Measurements from ENCODE around the gene WIPF2. TPM values are rescaled to one million over a fixed set of nuclear protein-coding genes. Genes with fewer than 3 reads are reported as not detected.

The WIPF2 gene
- total and polyA plus RNA-seq, 2 donors (not counting 1 experiment from before 2014, with no cell fraction given) = 7.7 to 48.4 TPM

- no peaks in the 10 kb centered on the region for H3K27me3 Mint-ChIP-seq
- Histone ChIP-seq H3K9ac (ENCODE audit: low read length) (no peak overlapping the region), H3K27me3 (replicated peaks in 1 of 4; ENCODE audit: control extremely low read depth in 1 of 4, control insufficient read depth in 3 of 4, insufficient read depth in 4 of 4, low read length in 3 of 4) (peaks cover 0 to 7% (median 2%) of the 10 kb centered on the region in 4 experiments), H2AFZ (ENCODE audit: insufficient read depth, low read depth, low read length, poor library complexity, severe bottlenecking) (no peak overlapping the region), H3K27ac (ENCODE audit: low read length in 2 of 2) (no peak overlapping the region), H3K9me3 (ENCODE audit: control extremely low read depth in 1 of 3, control insufficient read depth in 2 of 3, insufficient read depth in 1 of 3, low read length in 2 of 3) (no peaks in the 10 kb centered on the region), H3K4me2 (replicated peaks; ENCODE audit: low read depth, low read length, poor library complexity, severe bottlenecking) (peak overlapping the region; percentile 100), H3K79me2 (ENCODE audit: control insufficient read depth, insufficient read depth, low read length) (peaks cover 5% of the 10 kb centered on the region), H4K20me1 (ENCODE audit: control insufficient read depth, insufficient read depth, low read length, poor library complexity, severe bottlenecking) (peaks cover 11% of the 10 kb centered on the region), H3K4me3 (ENCODE audit: control extremely low read depth in 1 of 5, extremely low read depth in 1 of 5, insufficient read depth in 1 of 5, low read depth in 2 of 5, low read length in 4 of 5) (peak overlapping the region in 1 of 5 experiments; percentile 22), H3K36me3 (replicated peaks in 1 of 2; ENCODE audit: control extremely low read depth in 1 of 2, control insufficient read depth in 1 of 2, extremely low read depth in 1 of 2, insufficient read depth in 2 of 2, low read length in 1 of 2) (peaks cover 0 to 16% of the 10 kb centered on the region in 2 experiments), H3K4me1 (ENCODE audit: control insufficient read depth in 2 of 2, insufficient read depth in 2 of 2, low read length in 2 of 2) (peaks cover 17% of the 10 kb centered on the region in 2 donors)
- ChIA-PET POLR2A (no interaction called here), CTCF (interaction anchor here (0.8 to 4.7 kb wide), 5 partner anchors 8 to 101 kb away, joined by 3 to 30 read pairs (median 4); partner anchors contain the start of gene WIPF2)
- intact Hi-C loops (cut with micrococcal nuclease) = loop anchor here (1.0 to 2.0 kb wide), 4 partner anchors 15 to 63 kb away; partner anchors contain the start of gene CASC3
- peak overlapping the region; percentile 77 for H3K4me3 Mint-ChIP-seq
- 75% methylated on average over 1 of the region's 2 CpGs for WGBS (ENCODE audit: insufficient coverage)
- ATAC-seq (ENCODE audit: low read depth) (no peak), DNase-seq (no peak)
- H3K4me1 Mint-ChIP-seq = peaks cover 11% of the 10 kb centered on the region
- H3K9me3 Mint-ChIP-seq (ENCODE audit: insufficient read depth) = no peaks in the 10 kb centered on the region
- TF ChIP-seq CTCF (IDR thresholded peaks at IDR 0.05) = no peak
- TF ChIP-seq EZH2 (IDR thresholded peaks at IDR 0.05; ENCODE audit: borderline replicate concordance, insufficient read depth, low read depth, low read length, poor library complexity, severe bottlenecking) = no peak
- no peak overlapping the region for H3K27ac Mint-ChIP-seq
These were observed 42.4 kb upstream of the WIPF2 start for GRCh38 chr17:40176754-40177110.

- Histone ChIP-seq H3K4me3 (ENCODE audit: control extremely low read depth in 1 of 5, extremely low read depth in 1 of 5, insufficient read depth in 1 of 5, low read depth in 2 of 5, low read length in 4 of 5) (peak within 1 kb of the TSS in 4 of 5 experiments; percentile 42 to 66 (median 59)), H3K4me2 (replicated peaks; ENCODE audit: low read depth, low read length, poor library complexity, severe bottlenecking) (peak within 1 kb of the TSS; percentile 100), H3K9ac (ENCODE audit: low read length) (peak within 1 kb of the TSS; percentile 66), H3K27me3 (replicated peaks in 1 of 4; ENCODE audit: control extremely low read depth in 1 of 4, control insufficient read depth in 3 of 4, insufficient read depth in 4 of 4, low read length in 3 of 4) (peaks cover 0 to 7% (median 2%) of the 10 kb centered on the region in 4 experiments), H3K79me2 (ENCODE audit: control insufficient read depth, insufficient read depth, low read length) (peaks cover 5% of the 10 kb centered on the region), H3K27ac (ENCODE audit: low read length in 2 of 2) (no peak within 1 kb of the TSS), H2AFZ (ENCODE audit: insufficient read depth, low read depth, low read length, poor library complexity, severe bottlenecking) (peak within 1 kb of the TSS; percentile 63), H3K9me3 (ENCODE audit: control extremely low read depth in 1 of 3, control insufficient read depth in 2 of 3, insufficient read depth in 1 of 3, low read length in 2 of 3) (no peaks in the 10 kb centered on the region), H3K4me1 (ENCODE audit: control insufficient read depth in 2 of 2, insufficient read depth in 2 of 2, low read length in 2 of 2) (peaks cover 17% of the 10 kb centered on the region in 2 donors), H3K36me3 (replicated peaks in 1 of 2; ENCODE audit: control extremely low read depth in 1 of 2, control insufficient read depth in 1 of 2, extremely low read depth in 1 of 2, insufficient read depth in 2 of 2, low read length in 1 of 2) (peaks cover 0 to 10% of the 10 kb centered on the region in 2 experiments), H4K20me1 (ENCODE audit: control insufficient read depth, insufficient read depth, low read length, poor library complexity, severe bottlenecking) (peaks cover 11% of the 10 kb centered on the region)
- TF ChIP-seq CTCF (IDR thresholded peaks at IDR 0.05) = no peak
- TF ChIP-seq EZH2 (IDR thresholded peaks at IDR 0.05; ENCODE audit: borderline replicate concordance, insufficient read depth, low read depth, low read length, poor library complexity, severe bottlenecking) = no peak
- ChIA-PET CTCF (interaction anchor here (0.8 to 3.5 kb wide), 6 partner anchors 8 to 150 kb away, joined by 3 to 17 read pairs (median 4); partner anchors contain the start of gene WIPF2), POLR2A (interaction anchor here (0.6 kb wide), 1 partner anchor 47 kb away, joined by 4 read pairs; no protein-coding TSS in a partner anchor)
- no peaks in the 10 kb centered on the region for H3K9me3 Mint-ChIP-seq (ENCODE audit: insufficient read depth)
- no peaks in the 10 kb centered on the region for H3K27me3 Mint-ChIP-seq
- peak within 1 kb of the TSS; percentile 77 for H3K4me3 Mint-ChIP-seq
- intact Hi-C loops (cut with micrococcal nuclease) = loop anchor here (1.0 to 2.0 kb wide), 4 partner anchors 14 to 64 kb away; partner anchors contain the start of gene CASC3
- H3K27ac Mint-ChIP-seq = no peak within 1 kb of the TSS
- H3K4me1 Mint-ChIP-seq = peaks cover 11% of the 10 kb centered on the region
- ATAC-seq (ENCODE audit: low read depth) (peak; percentile 99), DNase-seq (peak; percentile 88)
- WGBS (ENCODE audit: insufficient coverage) = 0% methylated on average over 51 of the region's 57 CpGs
These were observed 41.7 kb upstream of the WIPF2 start, which contains the start of gene RAPGEFL1 for GRCh38 chr17:40177275-40177874. Gene RAPGEFL1 (plus strand): TSS chr17:40177470. CDS start chr17:40177862, 392 bp downstream.
